ENCODE results near the gene TMEM88.
A peak's percentile ranks its signal among the peaks of the same experiment; 100 is the strongest.

The TMEM88 gene

DNA sequence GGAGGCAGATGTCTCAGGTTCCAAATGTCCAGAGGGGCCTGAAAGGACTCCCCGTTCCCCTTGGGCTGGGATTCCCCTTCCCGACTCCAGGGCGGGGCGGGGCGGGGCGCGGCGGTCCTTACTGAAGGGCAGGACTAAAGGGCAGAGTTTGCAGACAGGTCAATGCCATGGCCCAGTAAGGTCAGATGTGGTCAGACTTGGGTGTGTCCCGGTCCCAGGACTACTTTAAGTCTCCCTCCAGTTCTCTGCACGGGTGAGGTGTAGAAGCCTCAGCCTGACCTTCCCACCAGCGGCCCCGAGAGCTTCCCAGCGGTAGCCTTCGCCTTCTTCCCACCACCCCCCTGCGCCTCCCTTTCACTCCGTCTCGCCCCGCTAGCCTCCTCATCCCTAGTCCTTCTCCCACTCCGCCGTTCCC lies 20.3 kb upstream of the TMEM88 start:
- Histone ChIP-seq H3K9me3 (no peaks in the 10 kb centered on the region), H3K4me1 (ENCODE audit: control insufficient read depth in 1 of 2, insufficient read depth in 1 of 2, low read depth in 1 of 2, low read length in 1 of 2) (peaks cover 39 to 41% of the 10 kb centered on the region in 2 experiments), H3K4me3 (ENCODE audit: low read depth in 1 of 2, low read length in 1 of 2) (peak overlapping the region; percentile 93 to 98), H3K27me3 (peaks cover 3% of the 10 kb centered on the region), H3K36me3 (peaks cover 5% of the 10 kb centered on the region), H3K27ac (peak overlapping the region; percentile 97)
- TF ChIP-seq, protein P1, sequence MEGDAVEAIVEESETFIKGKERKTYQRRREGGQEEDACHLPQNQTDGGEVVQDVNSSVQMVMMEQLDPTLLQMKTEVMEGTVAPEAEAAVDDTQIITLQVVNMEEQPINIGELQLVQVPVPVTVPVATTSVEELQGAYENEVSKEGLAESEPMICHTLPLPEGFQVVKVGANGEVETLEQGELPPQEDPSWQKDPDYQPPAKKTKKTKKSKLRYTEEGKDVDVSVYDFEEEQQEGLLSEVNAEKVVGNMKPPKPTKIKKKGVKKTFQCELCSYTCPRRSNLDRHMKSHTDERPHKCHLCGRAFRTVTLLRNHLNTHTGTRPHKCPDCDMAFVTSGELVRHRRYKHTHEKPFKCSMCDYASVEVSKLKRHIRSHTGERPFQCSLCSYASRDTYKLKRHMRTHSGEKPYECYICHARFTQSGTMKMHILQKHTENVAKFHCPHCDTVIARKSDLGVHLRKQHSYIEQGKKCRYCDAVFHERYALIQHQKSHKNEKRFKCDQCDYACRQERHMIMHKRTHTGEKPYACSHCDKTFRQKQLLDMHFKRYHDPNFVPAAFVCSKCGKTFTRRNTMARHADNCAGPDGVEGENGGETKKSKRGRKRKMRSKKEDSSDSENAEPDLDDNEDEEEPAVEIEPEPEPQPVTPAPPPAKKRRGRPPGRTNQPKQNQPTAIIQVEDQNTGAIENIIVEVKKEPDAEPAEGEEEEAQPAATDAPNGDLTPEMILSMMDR (IDR thresholded peaks at IDR 0.05) = no peak

DNA sequence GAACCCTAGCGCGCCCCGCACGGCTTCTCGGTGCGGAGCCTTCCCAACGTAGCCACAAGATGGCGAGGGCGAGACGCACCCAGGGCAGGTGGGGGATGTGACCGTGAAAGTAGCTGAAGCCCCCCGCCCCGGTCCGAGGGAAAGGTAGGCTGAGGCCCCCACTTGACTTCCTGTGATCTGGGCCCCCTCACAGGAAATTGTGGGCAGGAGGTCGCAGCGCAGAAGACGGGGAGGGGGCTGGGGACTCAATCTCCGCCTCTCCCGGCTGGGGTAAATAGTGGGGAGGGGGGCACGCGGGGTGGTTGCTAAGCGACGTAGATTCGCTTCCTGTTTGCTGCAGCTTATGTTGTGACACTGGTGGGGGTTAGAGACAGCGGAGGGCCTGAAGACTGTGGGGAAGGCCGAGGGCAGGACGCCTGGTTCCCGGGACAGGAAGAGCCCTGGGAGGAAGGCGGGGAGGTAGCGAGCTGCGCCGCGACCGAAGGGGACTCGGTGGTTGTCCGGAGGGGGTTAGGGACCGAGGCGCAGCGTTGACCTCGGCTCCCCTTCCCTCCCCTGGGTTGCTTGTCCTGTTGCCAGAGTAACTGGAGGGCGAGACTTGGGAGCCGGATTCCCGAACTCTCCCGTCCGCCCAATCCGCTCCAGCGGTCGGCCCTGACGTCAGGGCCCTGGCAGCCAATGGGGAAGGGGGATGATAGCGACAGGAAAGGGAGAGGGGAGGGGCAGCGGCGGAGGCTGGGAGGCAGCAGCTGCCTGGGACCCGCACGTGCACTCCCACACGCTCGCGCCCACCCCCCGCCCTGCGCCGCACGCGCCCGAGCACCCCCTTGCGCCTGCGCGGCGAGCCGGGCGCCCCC lies 19.7 kb upstream of the TMEM88 start:
- Histone ChIP-seq H3K36me3 (peaks cover 12% of the 10 kb centered on the region), H3K27me3 (peaks cover 3% of the 10 kb centered on the region), H3K9me3 (no peaks in the 10 kb centered on the region), H3K27ac (peak overlapping the region; percentile 97), H3K4me3 (ENCODE audit: low read depth in 1 of 2, low read length in 1 of 2) (peak overlapping the region; percentile 93 to 98), H3K4me1 (ENCODE audit: control insufficient read depth in 1 of 2, insufficient read depth in 1 of 2, low read depth in 1 of 2, low read length in 1 of 2) (peaks cover 46 to 47% of the 10 kb centered on the region in 2 experiments)
- TF ChIP-seq, protein P1 (IDR thresholded peaks at IDR 0.05) = peak; percentile 90

DNA sequence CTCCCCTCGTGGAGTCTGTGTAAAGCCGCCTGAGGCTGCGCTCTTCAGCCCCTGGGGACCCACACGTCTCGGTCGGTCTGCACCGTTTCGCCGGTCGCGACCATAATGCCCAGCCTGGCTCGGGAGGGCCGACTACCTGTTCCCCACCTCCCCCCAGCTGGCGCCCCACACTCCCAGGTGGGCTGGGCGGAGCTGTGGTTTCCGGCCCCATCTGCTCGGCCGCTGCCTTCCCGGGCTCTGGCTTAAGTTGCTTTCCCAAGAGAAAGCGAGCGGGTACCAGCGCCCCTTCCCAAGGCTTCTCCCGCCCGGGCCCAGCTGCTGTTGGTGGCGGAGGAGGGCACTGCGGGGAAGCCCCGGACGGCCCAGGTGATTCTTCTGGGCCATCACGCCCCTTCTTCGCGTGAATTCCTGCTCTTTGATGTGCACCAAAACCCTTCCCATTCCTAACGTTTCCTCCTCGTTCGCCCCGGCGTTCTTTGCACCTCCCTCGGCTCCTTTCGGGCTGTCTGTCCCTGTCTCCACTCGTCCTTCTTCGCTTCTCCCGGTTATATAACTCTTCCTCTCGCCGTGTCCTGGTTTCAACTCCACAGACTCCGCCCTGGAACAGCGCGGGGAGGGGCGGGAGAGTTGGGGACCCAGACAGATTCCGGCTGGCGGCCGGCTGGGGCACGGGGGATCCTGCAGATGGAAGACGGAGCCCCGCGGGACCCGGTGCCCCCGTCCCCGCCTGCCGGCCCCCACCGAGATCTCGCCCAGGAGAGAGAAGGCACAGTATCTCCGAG lies 18.9 kb upstream of the TMEM88 start:
- peaks cover 20% of the 10 kb centered on the region for H3K36me3 ChIP-seq
- H3K27ac ChIP-seq = peak overlapping the region; percentile 97
- H3K4me3 ChIP-seq (ENCODE audit: low read depth in 1 of 2, low read length in 1 of 2) = peak overlapping the region; percentile 93 to 98
- H3K4me1 ChIP-seq (ENCODE audit: control insufficient read depth in 1 of 2, insufficient read depth in 1 of 2, low read depth in 1 of 2, low read length in 1 of 2) = peaks cover 54 to 55% of the 10 kb centered on the region in 2 experiments
- no peaks in the 10 kb centered on the region for H3K9me3 ChIP-seq
- H3K27me3 ChIP-seq = peaks cover 3% of the 10 kb centered on the region
- TF ChIP-seq, protein P1 (IDR thresholded peaks at IDR 0.05) = no peak

DNA sequence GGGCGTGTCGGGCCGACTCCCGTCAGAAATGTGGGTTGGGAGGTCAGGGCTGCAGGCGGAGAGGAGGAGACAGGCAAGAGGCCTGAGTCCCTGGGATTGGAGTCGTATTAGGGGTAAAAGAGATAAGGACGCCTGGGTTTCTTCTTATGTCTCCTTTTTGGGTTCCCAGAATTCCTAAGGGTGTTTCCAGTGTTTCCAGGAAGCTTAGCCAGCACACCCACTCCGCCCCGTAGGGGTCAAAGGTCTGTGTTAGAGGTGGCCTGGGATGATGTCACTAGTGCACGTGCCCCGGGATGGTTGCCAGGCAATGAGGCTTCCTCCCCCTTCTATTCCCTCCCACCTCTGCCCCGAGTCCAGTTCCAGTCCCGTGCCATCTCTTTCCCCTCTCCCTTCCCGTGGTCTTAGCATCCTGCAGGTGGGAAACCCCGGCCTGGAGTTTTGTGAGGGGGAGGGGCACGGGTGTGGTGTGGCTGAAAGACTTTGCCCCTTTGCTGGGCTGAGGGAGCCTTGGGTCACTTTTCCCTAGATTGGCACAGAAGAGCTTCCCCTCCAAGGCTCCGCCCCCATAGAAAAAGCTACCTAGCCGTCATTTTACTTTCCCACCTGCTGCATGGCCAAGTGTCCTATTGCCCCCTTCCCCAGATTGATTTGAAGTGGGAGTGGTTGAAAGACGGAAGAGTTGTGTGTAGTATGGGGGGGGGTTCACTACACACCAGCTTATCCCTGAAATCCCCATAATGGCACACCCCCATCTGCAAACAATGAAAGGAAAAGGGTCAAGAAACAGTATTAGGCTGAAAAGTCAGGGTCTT lies 18.1 kb upstream of the TMEM88 start:
- Histone ChIP-seq H3K27me3 (peaks cover 2% of the 10 kb centered on the region), H3K36me3 (peaks cover 28% of the 10 kb centered on the region), H3K27ac (peak overlapping the region; percentile 97), H3K9me3 (no peaks in the 10 kb centered on the region), H3K4me3 (ENCODE audit: low read depth in 1 of 2, low read length in 1 of 2) (peak overlapping the region; percentile 93 to 98), H3K4me1 (ENCODE audit: control insufficient read depth in 1 of 2, insufficient read depth in 1 of 2, low read depth in 1 of 2, low read length in 1 of 2) (peaks cover 59 to 60% of the 10 kb centered on the region in 2 experiments)
- TF ChIP-seq, protein P1 (IDR thresholded peaks at IDR 0.05) = peak; percentile 29
